Neural progenitor cell (in vitro differentiated cells): Measurements from ENCODE around the gene PRM1. TPM values are rescaled to one million over a fixed set of nuclear protein-coding genes. Genes with fewer than 3 reads are reported as not detected.

ENCODE experiments used
- DNase-seq: peaks from one replicate; pipeline ENCODE4 v3.0.0-alpha.2; 2016; ENCODE audit warnings: low spot score
- H2AFZ ChIP-seq: fragments of 200-600 bp; sonication (generic); replicated peaks from 2 replicates; pipeline ENCODE4 v1.6.1; 2016; ENCODE audit warnings: antibody characterized with exemption
- H3F3A ChIP-seq: fragments of 200-600 bp; sonication (generic); 2 replicates; pipeline ENCODE4 v1.6.1; 2016; ENCODE audit warnings: antibody characterized with exemption, low read depth
- H3K27ac ChIP-seq: fragments of 200-600 bp; sonication (generic); 2 replicates; pipeline ENCODE4 v1.5.1; 2016; ENCODE audit warnings: mild to moderate bottlenecking
- H3K27me3 ChIP-seq: fragments of 200-600 bp; sonication (generic); 2 replicates; pipeline ENCODE4 v1.6.1; 2016; ENCODE audit warnings: mild to moderate bottlenecking, moderate library complexity
- H3K36me3 ChIP-seq: fragments of 200-600 bp; sonication (generic); 2 replicates; pipeline ENCODE4 v1.5.1; 2016
- H3K4me1 ChIP-seq: fragments of 200-600 bp; sonication (generic); 2 replicates; pipeline ENCODE4 v1.6.1; 2016; ENCODE audit warnings: mixed run types
- H3K4me2 ChIP-seq: fragments of 200-600 bp; sonication (generic); 2 replicates; pipeline ENCODE4 v1.6.1; 2016
- H3K4me3 ChIP-seq: fragments of 200-600 bp; sonication (generic); 2 replicates; pipeline ENCODE4 v1.5.1; 2016
- H3K79me2 ChIP-seq: fragments of 200-600 bp; sonication (generic); 2 replicates; pipeline ENCODE4 v1.6.1; 2016; ENCODE audit warnings: low read depth
- H3K9ac ChIP-seq: fragments of 200-600 bp; sonication (generic); 2 replicates; pipeline ENCODE4 v1.6.1; 2016
- H3K9me3 ChIP-seq: fragments of 200-600 bp; sonication (generic); 2 replicates; pipeline ENCODE4 v1.5.1; 2016; ENCODE audit warnings: low read depth
- H4K20me1 ChIP-seq: fragments of 200-600 bp; sonication (generic); 2 replicates; pipeline ENCODE4 v1.6.1; 2016; ENCODE audit warnings: low read depth
- H3K27ac Mint-ChIP-seq: 3 replicates; pipeline ENCODE4 v1.8.0; 2021; ENCODE audit warnings: mixed read lengths
- H3K27me3 Mint-ChIP-seq: 2 replicates; pipeline ENCODE4 v1.8.0; 2022; ENCODE audit warnings: low read depth, mild to moderate bottlenecking, inconsistent platforms, moderate library complexity, mixed read lengths; ENCODE audit not compliant: insufficient read depth
- H3K36me3 Mint-ChIP-seq: 3 replicates; pipeline ENCODE4 v1.8.0; 2021; ENCODE audit warnings: mixed read lengths
- H3K4me1 Mint-ChIP-seq: 3 replicates; pipeline ENCODE4 v1.8.0; 2021; ENCODE audit warnings: mixed read lengths
- H3K4me3 Mint-ChIP-seq: 3 replicates; pipeline ENCODE4 v1.8.0; 2021; ENCODE audit warnings: mild to moderate bottlenecking, moderate library complexity, mixed read lengths
- H3K9me3 Mint-ChIP-seq: 3 replicates; pipeline ENCODE4 v1.8.0; 2020; ENCODE audit warnings: mixed read lengths
- EZH2 ChIP-seq: fragments of 200-600 bp; sonication (generic); IDR thresholded peaks from 2 replicates; pipeline ENCODE4 v1.6.1; 2017; ENCODE audit warnings: antibody characterized with exemption, mild to moderate bottlenecking, moderate library complexity
- EZH2phosphoT487 ChIP-seq: fragments of 200-600 bp; sonication (generic); IDR thresholded peaks from 2 replicates; pipeline ENCODE4 v1.6.1; 2017; ENCODE audit warnings: antibody characterized with exemption
- total RNA-seq: library from RNA; depleted of rRNA; stranded (reverse); fragments of >200 nt; gene quantifications from 2 replicates; pipeline ENCODE4 v1.2.3, GENCODE V29; 2015; ENCODE audit warnings: low replicate concordance
- TF ChIP-seq, protein P1 (sequence below): fragments of 200-600 bp; sonication (generic); IDR thresholded peaks from 2 replicates; pipeline ENCODE4 v1.5.1; 2017; ENCODE audit warnings: antibody characterized with exemption, mild to moderate bottlenecking

The PRM1 gene
- total RNA-seq, 1 donor from 2014 or later: not detected

DNA sequence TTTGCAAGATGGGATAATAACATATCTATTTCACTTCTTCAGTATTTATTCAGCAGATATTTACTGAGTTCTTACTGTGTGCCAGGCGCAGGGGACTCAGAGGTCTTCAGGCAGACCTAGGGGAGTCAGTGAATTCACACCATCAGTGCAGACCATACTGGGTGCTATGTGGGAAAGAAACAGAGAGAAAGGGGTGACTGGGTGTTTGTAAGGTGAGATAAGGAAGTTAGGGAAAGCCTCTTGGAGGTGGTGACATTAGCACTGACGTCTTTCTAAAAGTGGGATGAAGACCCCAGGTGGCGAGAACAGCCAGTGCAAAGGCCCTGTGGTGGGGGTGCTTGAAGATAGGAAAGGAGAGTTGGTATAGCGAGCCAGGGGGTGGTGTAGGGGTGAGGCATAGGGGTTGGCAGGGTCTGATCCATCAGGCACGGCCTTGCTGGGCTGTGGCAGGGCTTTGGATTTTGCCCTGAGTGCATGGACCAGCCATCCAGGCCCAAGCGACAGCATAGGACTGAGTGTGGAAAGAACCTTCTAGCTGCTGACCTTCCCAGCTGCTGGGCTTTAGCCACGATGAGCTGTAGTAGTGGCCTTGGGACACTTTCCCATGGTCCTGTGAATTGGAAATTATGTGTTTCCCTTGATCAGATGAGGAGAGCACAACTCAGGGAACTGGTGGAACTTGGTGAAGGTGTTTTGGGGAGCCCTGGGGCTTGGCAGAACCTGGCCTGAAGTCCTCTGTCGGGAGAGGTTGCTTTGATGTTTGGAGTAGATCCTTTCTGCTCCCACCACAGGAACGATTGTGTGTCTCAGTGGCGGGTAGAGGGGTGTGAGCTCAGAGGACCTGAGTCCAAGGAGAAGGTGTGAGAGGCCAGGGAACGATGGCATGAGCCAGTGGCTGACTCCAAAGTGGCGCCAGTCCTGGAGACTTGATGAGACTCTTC lies 21.2 kb downstream of the PRM1 start:
- H2AFZ ChIP-seq: no peak overlapping the region
- H3K79me2 ChIP-seq: no peaks in the 10 kb centered on the region
- TF ChIP-seq, protein P1, sequence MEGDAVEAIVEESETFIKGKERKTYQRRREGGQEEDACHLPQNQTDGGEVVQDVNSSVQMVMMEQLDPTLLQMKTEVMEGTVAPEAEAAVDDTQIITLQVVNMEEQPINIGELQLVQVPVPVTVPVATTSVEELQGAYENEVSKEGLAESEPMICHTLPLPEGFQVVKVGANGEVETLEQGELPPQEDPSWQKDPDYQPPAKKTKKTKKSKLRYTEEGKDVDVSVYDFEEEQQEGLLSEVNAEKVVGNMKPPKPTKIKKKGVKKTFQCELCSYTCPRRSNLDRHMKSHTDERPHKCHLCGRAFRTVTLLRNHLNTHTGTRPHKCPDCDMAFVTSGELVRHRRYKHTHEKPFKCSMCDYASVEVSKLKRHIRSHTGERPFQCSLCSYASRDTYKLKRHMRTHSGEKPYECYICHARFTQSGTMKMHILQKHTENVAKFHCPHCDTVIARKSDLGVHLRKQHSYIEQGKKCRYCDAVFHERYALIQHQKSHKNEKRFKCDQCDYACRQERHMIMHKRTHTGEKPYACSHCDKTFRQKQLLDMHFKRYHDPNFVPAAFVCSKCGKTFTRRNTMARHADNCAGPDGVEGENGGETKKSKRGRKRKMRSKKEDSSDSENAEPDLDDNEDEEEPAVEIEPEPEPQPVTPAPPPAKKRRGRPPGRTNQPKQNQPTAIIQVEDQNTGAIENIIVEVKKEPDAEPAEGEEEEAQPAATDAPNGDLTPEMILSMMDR: no peak
- H3K4me3 Mint-ChIP-seq: no peak overlapping the region
- H3K27ac ChIP-seq: no peak overlapping the region
- no peaks in the 10 kb centered on the region for H3K36me3 ChIP-seq
- no peak for DNase-seq
- H4K20me1 ChIP-seq: no peaks in the 10 kb centered on the region
- H3K27me3 ChIP-seq: peaks cover 12% of the 10 kb centered on the region
- H3K9me3 ChIP-seq: no peaks in the 10 kb centered on the region
- peaks cover 4% of the 10 kb centered on the region for H3K4me1 ChIP-seq
- no peak overlapping the region for H3K4me3 ChIP-seq
- no peak overlapping the region for H3K27ac Mint-ChIP-seq
- H3K36me3 Mint-ChIP-seq: no peaks in the 10 kb centered on the region
- no peaks in the 10 kb centered on the region for H3K9me3 Mint-ChIP-seq
- H3K9ac ChIP-seq: no peak overlapping the region
- H3K4me1 Mint-ChIP-seq: peaks cover 6% of the 10 kb centered on the region
- H3K4me2 ChIP-seq: no peak overlapping the region
- H3F3A ChIP-seq: peaks cover 6% of the 10 kb centered on the region
- H3K27me3 Mint-ChIP-seq: peaks cover 10% of the 10 kb centered on the region

DNA sequence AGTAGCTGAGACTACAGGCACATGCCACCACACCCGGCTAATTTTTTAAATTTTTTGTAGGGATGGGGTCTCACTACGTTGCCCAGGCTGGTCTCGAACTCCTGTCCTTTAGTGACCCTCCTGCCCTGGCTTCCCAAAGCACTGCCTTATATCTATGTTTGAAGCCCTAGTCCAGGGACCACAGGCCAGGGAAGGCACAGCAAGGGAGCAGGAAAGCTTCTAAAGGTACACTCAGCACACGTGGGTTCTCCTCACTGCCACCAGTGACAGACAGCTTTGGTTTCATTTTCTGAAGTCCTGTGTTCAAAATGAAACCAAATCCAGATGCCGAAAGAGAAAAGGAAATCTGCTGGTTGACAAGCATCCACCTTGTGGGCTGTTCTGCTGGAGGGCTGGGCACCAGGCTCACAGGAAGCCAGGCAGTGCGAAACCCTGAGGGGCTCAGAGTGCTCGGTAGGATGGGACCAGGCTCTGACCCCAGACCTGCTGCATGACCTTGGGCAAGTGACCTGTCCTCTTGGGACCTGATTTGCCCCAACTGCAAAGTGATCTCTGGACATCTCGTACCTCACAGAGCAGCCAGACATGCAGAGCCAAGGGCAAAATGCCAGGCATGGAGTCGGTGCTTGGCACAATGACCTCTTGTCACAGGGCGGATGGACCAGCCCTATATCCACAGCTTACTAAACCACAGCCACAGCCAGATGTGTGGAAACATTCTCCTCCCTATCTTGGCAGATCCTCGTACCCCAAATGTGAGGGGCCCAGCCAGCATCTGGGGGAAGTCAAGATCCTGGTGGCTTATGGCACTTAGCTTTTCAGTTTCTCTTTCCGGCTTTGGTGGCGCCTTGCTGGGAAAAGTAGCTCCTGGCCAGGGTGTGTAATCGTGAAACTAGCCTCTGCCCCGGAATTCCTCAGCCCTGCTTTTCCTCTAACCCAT lies 22.3 kb downstream of the PRM1 start:
- peaks cover 12% of the 10 kb centered on the region for H3K27me3 Mint-ChIP-seq
- H3F3A ChIP-seq: peaks cover 6% of the 10 kb centered on the region
- H3K9me3 ChIP-seq: no peaks in the 10 kb centered on the region
- no peaks in the 10 kb centered on the region for H3K36me3 Mint-ChIP-seq
- no peak overlapping the region for H2AFZ ChIP-seq
- H3K4me3 Mint-ChIP-seq: no peak overlapping the region
- no peaks in the 10 kb centered on the region for H3K79me2 ChIP-seq
- H4K20me1 ChIP-seq: peaks cover 8% of the 10 kb centered on the region
- H3K27ac ChIP-seq: no peak overlapping the region
- H3K4me1 ChIP-seq: peaks cover 9% of the 10 kb centered on the region
- no peaks in the 10 kb centered on the region for H3K9me3 Mint-ChIP-seq
- no peak for DNase-seq
- TF ChIP-seq EZH2: no peak
- TF ChIP-seq, protein P1: no peak
- no peak for TF ChIP-seq EZH2phosphoT487
- no peak overlapping the region for H3K4me3 ChIP-seq
- peaks cover 6% of the 10 kb centered on the region for H3K4me1 Mint-ChIP-seq
- no peak overlapping the region for H3K9ac ChIP-seq
- H3K36me3 ChIP-seq: no peaks in the 10 kb centered on the region
- H3K27me3 ChIP-seq: peaks cover 23% of the 10 kb centered on the region
- H3K27ac Mint-ChIP-seq: no peak overlapping the region
- H3K4me2 ChIP-seq: no peak overlapping the region

DNA sequence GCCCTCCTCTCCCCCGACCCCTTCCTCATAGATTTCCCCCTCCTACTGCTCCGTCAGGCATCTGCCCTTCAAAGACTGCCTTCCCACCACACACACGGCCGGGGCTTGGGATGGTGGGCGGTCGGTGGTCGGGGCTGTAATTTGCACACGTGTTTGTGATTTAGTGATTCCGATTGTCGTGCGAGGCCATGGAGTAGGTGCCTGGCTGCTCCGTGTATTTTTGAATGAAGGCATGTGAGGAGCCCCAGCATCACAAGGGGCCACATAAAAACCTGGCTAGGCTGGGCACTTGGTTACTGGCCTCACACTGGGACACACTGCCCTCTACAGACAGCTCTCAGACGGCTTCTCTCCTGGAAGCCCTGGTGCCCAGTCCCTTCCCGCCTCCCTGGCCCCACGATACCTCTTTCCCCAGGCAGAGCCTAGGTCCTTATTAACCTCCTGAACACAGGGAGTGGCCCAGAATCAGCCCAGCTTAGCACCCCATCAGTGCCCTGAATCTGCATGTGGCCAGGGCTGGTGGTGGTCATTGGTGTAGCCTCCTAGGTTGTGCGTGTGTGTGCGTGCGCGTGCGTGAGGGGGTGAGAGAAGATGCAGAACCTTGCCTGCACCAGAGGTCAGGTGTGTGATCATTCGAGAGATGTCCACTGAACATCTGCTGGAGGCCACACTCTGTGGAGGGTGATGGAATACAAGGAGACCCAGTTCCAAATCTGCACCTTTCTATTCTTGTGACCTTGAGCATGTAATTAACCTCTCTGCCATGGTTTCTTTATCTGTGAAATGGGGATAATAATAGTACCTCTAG lies 23.8 kb downstream of the PRM1 start:
- peak overlapping the region; percentile 93 for H3K4me3 Mint-ChIP-seq
- no peaks in the 10 kb centered on the region for H3K9me3 Mint-ChIP-seq
- Histone ChIP-seq H3K27me3 (peaks cover 28% of the 10 kb centered on the region), H3K4me3 (peak overlapping the region; percentile 53), H3K27ac (no peak overlapping the region), H3F3A (peaks cover 6% of the 10 kb centered on the region), H4K20me1 (peaks cover 15% of the 10 kb centered on the region), H2AFZ (peak overlapping the region; percentile 71), H3K4me1 (peaks cover 9% of the 10 kb centered on the region), H3K79me2 (no peaks in the 10 kb centered on the region), H3K9ac (no peak overlapping the region), H3K4me2 (peak overlapping the region; percentile 90), H3K36me3 (no peaks in the 10 kb centered on the region), H3K9me3 (no peaks in the 10 kb centered on the region)
- H3K4me1 Mint-ChIP-seq: peaks cover 9% of the 10 kb centered on the region
- peaks cover 17% of the 10 kb centered on the region for H3K27me3 Mint-ChIP-seq
- DNase-seq: peak; percentile 85
- H3K27ac Mint-ChIP-seq: peak overlapping the region; percentile 54
- H3K36me3 Mint-ChIP-seq: no peaks in the 10 kb centered on the region
- TF ChIP-seq, protein P1: peak; percentile 78
- no peak for TF ChIP-seq EZH2
